ENCODE results near the gene ZSCAN5B.
"Not testable (repeated sequence)": the region's sequence is repeated elsewhere in the genome, so short reads cannot be mapped to it uniquely, and the experiment has no call there.

ZSCAN5B gene

DNA sequence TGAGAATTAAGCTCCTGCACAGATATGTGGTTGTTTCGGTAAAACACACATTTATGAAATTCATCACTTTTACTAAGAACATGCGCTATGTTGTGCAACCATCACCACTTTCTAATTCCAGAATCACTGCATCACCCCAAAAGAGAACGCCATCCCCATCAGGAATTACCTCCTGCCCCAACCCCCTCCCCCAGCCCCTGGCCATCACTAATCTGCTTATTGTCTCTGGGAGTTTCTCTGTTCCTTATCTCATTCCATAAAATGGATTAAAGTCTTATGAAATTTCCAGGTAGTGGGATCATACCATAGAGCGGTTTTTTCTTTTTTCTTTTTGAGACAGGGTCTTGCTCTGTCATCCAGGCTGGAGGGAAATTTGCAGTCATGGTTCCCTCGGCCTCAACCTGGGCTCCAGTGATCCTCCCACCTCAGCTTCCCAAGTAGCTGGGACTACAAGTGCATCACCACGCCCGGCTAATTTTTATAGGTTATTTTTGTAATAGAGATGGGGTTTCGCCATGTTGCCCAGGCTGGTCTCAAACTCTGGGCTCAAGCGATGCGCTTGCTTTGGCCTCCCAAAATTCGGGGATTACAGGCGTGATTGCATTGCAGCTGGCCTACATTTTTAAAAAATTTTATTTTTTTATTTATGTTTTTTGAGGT is 3.5 kb downstream of the ZSCAN5B start:
- no peak overlapping the region for H3K4me3 ChIP-seq (replicated peaks; ENCODE audit: low read depth, low read length)
- no peak for DNase-seq (ENCODE audit: low read depth)
- TF ChIP-seq, protein P1, sequence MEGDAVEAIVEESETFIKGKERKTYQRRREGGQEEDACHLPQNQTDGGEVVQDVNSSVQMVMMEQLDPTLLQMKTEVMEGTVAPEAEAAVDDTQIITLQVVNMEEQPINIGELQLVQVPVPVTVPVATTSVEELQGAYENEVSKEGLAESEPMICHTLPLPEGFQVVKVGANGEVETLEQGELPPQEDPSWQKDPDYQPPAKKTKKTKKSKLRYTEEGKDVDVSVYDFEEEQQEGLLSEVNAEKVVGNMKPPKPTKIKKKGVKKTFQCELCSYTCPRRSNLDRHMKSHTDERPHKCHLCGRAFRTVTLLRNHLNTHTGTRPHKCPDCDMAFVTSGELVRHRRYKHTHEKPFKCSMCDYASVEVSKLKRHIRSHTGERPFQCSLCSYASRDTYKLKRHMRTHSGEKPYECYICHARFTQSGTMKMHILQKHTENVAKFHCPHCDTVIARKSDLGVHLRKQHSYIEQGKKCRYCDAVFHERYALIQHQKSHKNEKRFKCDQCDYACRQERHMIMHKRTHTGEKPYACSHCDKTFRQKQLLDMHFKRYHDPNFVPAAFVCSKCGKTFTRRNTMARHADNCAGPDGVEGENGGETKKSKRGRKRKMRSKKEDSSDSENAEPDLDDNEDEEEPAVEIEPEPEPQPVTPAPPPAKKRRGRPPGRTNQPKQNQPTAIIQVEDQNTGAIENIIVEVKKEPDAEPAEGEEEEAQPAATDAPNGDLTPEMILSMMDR (IDR thresholded peaks at IDR 0.05; ENCODE audit: low read length, missing control alignments), result no peak

DNA sequence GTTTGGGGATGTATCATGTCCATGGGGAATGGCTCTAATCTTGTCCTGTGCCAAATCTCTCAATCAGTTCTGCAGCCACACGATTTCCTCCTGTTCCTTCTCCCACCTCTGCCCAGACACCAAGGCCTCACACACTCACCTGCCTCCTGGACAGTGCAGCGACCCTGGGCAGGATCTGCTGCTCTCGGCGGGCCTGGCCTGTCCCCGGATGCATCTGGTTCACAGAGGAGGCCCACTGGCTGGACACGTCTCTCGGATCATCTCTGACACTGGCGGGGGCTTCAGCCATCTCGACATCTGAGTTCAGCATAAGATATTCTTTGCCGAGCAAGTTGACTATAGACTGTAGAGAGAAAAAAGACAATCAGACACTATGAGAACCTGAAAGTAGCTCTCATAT is 5.9 kb downstream of the ZSCAN5B start:
- TF ChIP-seq, protein P1 (IDR thresholded peaks at IDR 0.05; ENCODE audit: low read length, missing control alignments), result no peak
- H3K4me3 ChIP-seq (replicated peaks; ENCODE audit: low read depth, low read length), result no peak overlapping the region
- DNase-seq (ENCODE audit: low read depth), result no peak

- no peak overlapping the region for H3K4me3 ChIP-seq (replicated peaks; ENCODE audit: low read depth, low read length)
- TF ChIP-seq, protein P1 (IDR thresholded peaks at IDR 0.05; ENCODE audit: low read length, missing control alignments), result no peak
- no peak for DNase-seq (ENCODE audit: low read depth)
Measured at GRCh38 chr19:56191115-56191514, 6.5 kb downstream of the ZSCAN5B start.

DNA sequence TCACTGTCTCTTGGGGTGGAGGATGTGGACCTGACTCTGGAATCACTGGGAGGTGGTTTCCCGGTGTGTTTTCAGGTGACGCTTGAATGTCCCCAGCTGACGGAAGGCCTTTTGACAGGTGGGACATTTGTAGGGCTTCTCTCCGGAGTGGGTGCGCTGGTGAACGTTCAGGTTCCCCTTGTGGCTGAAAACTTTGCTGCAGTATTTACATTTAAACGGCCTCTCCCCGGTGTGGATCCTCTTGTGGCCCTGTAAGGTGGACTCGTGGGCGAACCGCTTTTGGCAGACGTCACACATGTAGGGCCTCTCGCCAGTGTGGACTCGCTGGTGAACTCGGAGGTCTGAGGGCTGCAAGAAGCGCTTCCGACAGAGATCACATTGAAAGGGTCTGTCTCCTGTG is 7.8 kb downstream of the ZSCAN5B start:
- H3K4me3 ChIP-seq (replicated peaks; ENCODE audit: low read depth, low read length), result no peak overlapping the region
- DNase-seq (ENCODE audit: low read depth), result no peak
- TF ChIP-seq, protein P1 (IDR thresholded peaks at IDR 0.05; ENCODE audit: low read length, missing control alignments), result no peak

DNA sequence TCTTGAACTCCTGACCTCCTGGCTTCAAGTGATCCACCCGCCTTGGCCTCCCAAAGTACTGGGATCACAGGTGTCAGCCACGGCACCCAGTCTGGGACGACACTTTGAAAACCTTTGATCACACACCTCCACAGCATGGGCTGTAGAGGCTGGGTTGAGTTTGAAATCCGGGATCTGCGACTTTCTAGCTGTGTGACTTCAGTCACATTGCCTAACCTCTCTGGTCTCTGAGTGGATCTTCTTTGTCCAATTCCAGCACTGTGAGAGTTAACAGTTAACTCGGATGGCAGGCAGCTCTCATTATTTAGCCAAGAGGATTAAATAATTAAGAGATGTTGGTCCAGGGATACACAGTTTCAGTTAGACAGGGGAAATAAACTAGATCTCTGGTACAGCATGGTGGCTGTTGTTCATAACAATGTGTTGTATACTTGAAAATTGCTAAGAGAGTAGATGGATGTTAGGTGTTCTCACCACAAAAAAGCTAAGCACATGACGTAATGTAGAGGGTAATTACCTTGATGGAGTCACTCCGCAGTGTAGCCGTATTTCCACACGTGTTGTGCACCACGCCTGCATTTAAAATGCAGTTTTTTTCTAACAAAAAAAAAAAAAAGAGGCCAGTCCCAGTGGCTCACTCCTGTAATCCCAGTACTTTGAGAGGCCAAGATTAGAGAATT is 19.9 kb downstream of the ZSCAN5B start:
- TF ChIP-seq, protein P1 (IDR thresholded peaks at IDR 0.05; ENCODE audit: low read length, missing control alignments), result no peak

GRCh38 chr19:56176881-56177280 is 20.7 kb downstream of the ZSCAN5B start:
- TF ChIP-seq, protein P1 (IDR thresholded peaks at IDR 0.05; ENCODE audit: low read length, missing control alignments), result no peak
- H3K4me3 ChIP-seq (replicated peaks; ENCODE audit: low read depth, low read length), result no peak overlapping the region
- DNase-seq (ENCODE audit: low read depth), result no peak

More for the DNA sequence above, 19.9 kb downstream of the ZSCAN5B start:
- DNase-seq (ENCODE audit: low read depth), result no peak
- no peak overlapping the region for H3K4me3 ChIP-seq (replicated peaks; ENCODE audit: low read depth, low read length)

DNA sequence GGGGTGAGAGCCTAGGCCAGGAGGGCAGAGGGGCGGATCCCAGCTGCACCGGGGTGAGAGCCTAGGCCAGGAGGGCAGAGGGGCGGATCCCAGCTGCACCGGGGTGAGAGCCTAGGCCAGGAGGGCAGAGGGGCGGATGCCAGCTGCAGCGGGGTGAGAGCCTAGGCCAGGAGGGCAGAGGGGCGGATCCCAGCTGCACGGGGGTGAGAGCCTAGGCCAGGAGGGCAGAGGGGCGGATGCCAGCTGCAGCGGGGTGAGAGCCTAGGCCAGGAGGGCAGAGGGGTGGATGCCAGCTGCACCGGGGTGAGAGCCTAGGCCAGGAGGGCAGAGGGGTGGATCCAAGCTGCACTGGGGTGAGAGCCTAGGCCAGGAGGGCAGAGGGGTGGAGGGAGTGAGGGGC is 21.3 kb downstream of the ZSCAN5B start:
- H3K4me3 ChIP-seq (replicated peaks; ENCODE audit: low read depth, low read length); DNase-seq (ENCODE audit: low read depth): not testable (repeated sequence)

DNA sequence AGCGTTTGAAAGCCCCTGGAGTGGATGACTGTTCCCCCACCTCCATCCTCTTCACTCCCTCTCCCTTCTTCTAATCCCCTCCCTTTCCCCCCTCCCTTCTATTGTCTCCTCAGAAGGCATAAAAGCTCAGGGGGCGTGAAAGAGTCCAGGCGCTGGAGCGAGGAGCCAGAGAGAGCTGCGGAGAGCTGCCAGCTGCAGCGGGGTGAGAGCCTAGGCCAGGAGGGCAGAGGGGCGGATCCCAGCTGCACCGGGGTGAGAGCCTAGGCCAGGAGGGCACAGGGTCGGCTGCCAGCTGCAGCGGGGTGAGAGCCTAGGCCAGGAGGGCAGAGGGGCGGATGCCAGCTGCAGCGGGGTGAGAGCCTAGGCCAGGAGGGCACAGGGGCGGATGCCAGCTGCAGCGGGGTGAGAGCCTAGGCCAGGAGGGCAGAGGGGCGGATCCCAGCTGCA is 21.7 kb downstream of the ZSCAN5B start, which contains the start of gene GALP:
GALP (plus strand) TSS at position 148 of the 447 bp plus-strand sequence. CDS start 1,101 bp downstream, outside the sequence.
- not testable (repeated sequence) for DNase-seq (ENCODE audit: low read depth); H3K4me3 ChIP-seq (replicated peaks; ENCODE audit: low read depth, low read length)

Data from fibroblast of pulmonary artery (primary cell).